ENCODE measurements around the gene ANKS1B. TPM values are rescaled to one million over a fixed set of nuclear protein-coding genes. Genes with fewer than 3 reads are reported as not detected.

The ANKS1B gene
- total RNA-seq, 5 donors from 2014 or later (not counting 1 experiment from before 2014, with no cell fraction given), result 0.18 to 0.47 (median 0.19) TPM; not detected in 2

DNA sequence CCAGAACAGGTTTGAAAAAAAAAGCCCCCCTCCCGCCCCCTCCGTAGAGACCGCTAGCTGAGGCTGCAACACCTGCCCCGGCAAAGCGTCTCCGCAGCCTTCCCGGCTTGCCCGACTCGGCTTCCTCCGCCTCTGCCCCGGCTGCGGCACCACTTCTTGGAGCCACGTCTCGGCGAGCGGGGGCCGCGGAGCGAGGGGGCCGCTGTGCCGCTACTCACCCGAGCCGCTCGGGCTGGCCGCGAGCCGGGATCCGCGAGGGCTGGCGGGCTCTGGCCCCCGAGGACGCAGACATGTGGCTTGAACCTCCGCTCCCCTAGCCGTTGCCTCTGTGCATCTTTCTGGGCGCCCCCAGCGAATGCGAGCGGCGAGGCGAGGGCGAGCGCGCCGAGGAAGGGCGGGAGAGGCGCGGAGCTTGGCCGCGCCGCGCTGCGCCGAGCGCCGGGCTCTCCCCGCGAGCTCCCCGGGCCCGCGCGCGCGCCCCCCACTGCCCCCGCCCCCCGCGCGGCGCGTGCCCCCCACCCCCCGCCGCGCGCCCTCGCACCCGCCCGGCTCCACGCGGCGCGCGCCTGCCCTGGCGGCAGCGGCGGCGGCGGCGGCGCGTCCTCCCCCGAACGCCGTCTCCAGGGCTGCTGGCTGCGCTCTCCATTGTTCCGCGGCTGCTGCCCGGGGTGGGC is 1090.2 kb downstream of the ANKS1B start:
- no peaks in the 10 kb centered on the region for H3K4me1 ChIP-seq (ENCODE audit: control insufficient read depth in 1 of 2, extremely low read depth in 1 of 2, insufficient read depth in 2 of 2, low read length in 2 of 2)
- H3K4me3 Mint-ChIP-seq, result no peak overlapping the region
- no peak for DNase-seq
- WGBS (ENCODE audit: insufficient coverage), result 5% methylated on average over 62 of the region's 96 CpGs
- no peaks in the 10 kb centered on the region for H3K36me3 Mint-ChIP-seq
- POLR2A ChIA-PET, result no interaction called here
- H3K27me3 Mint-ChIP-seq, result peaks cover 52 to 55% of the 10 kb centered on the region in 2 donors
- no peaks in the 10 kb centered on the region for H3K36me3 ChIP-seq (ENCODE audit: control insufficient read depth in 2 of 2, extremely low read depth in 1 of 2, insufficient read depth in 1 of 2, low read length in 1 of 2)
- no peaks in the 10 kb centered on the region for H3K9me3 ChIP-seq
- peaks cover 15 to 17% of the 10 kb centered on the region in 2 experiments for H3K27me3 ChIP-seq (replicated peaks in 1 of 2; ENCODE audit: control insufficient read depth in 2 of 2, extremely low read depth in 1 of 2, insufficient read depth in 2 of 2, low read length in 1 of 2)
- H3K27ac Mint-ChIP-seq, result no peak overlapping the region
- H3K4me3 ChIP-seq (ENCODE audit: control insufficient read depth in 1 of 2, extremely low read depth in 1 of 2, low read length in 1 of 2), result no peak overlapping the region
- H3K27ac ChIP-seq (ENCODE audit: low read length), result no peak overlapping the region
- no peak for ATAC-seq (replicated peaks in 1 of 4)
- CTCF ChIA-PET, result no interaction called here
- H3K9me3 Mint-ChIP-seq, result no peaks in the 10 kb centered on the region
- peaks cover 0 to 3% (median 0%) of the 10 kb centered on the region in 3 donors for H3K4me1 Mint-ChIP-seq

DNA sequence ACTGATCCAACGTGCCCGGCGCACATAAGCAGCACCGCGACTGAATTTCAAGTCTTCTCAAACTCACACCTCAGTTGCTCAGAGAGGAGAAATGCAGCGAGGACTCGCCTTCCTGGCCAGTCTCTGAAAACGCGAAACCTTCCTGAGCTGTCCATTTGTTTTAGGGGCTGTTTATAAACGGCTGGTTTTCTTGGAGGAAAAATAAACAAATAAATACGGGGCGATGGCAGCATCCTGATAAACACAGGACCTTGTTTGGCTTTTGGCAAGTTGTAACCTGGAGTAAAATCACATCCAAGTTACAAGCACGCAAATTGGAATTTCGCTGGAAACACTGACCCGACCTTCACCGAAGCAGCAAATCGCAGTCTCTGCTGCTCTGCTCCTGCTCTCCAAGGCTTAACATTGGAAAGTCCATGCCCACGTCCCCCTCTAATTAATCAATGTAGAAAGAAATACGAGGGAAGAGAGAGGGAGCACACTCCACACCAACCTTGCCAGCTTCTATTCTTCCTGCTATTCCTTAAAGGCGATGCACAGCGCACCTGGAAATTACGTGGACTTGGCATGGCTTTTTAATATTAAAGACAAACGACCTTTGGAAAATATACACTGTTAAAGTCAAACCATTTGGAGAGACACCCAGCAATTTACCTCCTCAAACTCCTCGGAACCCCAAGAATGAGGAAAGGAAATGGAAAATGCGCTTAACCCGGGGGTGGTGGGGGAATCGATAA is 1090.9 kb downstream of the ANKS1B start:
- peaks cover 50 to 57% of the 10 kb centered on the region in 2 donors for H3K27me3 Mint-ChIP-seq
- ATAC-seq (replicated peaks in 1 of 4) (no peak), DNase-seq (no peak)
- Histone ChIP-seq H3K4me1 (ENCODE audit: control insufficient read depth in 1 of 2, extremely low read depth in 1 of 2, insufficient read depth in 2 of 2, low read length in 2 of 2) (no peaks in the 10 kb centered on the region), H3K27me3 (replicated peaks in 1 of 2; ENCODE audit: control insufficient read depth in 2 of 2, extremely low read depth in 1 of 2, insufficient read depth in 2 of 2, low read length in 1 of 2) (peaks cover 15 to 17% of the 10 kb centered on the region in 2 experiments), H3K4me3 (ENCODE audit: control insufficient read depth in 1 of 2, extremely low read depth in 1 of 2, low read length in 1 of 2) (no peak overlapping the region), H3K36me3 (ENCODE audit: control insufficient read depth in 2 of 2, extremely low read depth in 1 of 2, insufficient read depth in 1 of 2, low read length in 1 of 2) (no peaks in the 10 kb centered on the region), H3K9me3 (no peaks in the 10 kb centered on the region), H3K27ac (ENCODE audit: low read length) (no peak overlapping the region)
- CTCF ChIA-PET, result no interaction called here
- WGBS (ENCODE audit: insufficient coverage), result 11% methylated on average over 14 of the region's 27 CpGs
- H3K27ac Mint-ChIP-seq, result no peak overlapping the region
- no peaks in the 10 kb centered on the region for H3K9me3 Mint-ChIP-seq
- no peak overlapping the region for H3K4me3 Mint-ChIP-seq
- peaks cover 0 to 3% (median 0%) of the 10 kb centered on the region in 3 donors for H3K4me1 Mint-ChIP-seq
- POLR2A ChIA-PET, result no interaction called here
- H3K36me3 Mint-ChIP-seq, result no peaks in the 10 kb centered on the region

DNA sequence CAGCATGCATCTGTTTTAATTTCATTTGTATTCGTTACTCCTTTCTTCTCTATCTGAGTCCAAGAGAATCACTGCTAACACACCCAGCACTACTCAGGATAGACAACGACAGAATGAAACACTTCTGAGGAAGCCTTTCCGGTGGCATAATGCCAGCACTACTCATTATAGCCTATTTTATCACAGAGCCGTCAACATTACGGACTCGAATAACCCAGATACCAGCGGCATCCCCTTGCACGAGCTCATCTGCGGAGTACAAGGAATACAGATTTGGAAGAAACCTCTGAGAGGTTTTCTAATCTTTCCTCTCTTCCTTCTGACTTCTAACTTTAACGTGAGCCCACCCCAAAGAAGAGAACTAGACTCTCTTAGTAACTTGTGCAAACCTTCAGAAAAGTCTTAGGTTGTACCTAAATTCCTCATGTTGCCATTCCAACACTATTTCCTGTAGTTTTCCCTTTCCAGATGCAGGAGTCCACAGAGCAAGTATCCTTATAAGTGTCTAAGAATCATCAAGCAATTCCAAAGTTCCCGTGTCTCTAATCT is 1091.5 kb downstream of the ANKS1B start:
- no peaks in the 10 kb centered on the region for H3K36me3 ChIP-seq (ENCODE audit: control insufficient read depth in 2 of 2, extremely low read depth in 1 of 2, insufficient read depth in 1 of 2, low read length in 1 of 2)
- H3K4me3 Mint-ChIP-seq, result no peak overlapping the region
- no peak for DNase-seq
- H3K4me1 Mint-ChIP-seq, result peaks cover 0 to 3% (median 0%) of the 10 kb centered on the region in 3 donors
- no peak overlapping the region for H3K4me3 ChIP-seq (ENCODE audit: control insufficient read depth in 1 of 2, extremely low read depth in 1 of 2, low read length in 1 of 2)
- H3K27ac Mint-ChIP-seq, result no peak overlapping the region
- no peaks in the 10 kb centered on the region for H3K4me1 ChIP-seq (ENCODE audit: control insufficient read depth in 1 of 2, extremely low read depth in 1 of 2, insufficient read depth in 2 of 2, low read length in 2 of 2)
- no peaks in the 10 kb centered on the region for H3K36me3 Mint-ChIP-seq
- ChIA-PET POLR2A (no interaction called here), CTCF (no interaction called here)
- H3K27me3 ChIP-seq (replicated peaks in 1 of 2; ENCODE audit: control insufficient read depth in 2 of 2, extremely low read depth in 1 of 2, insufficient read depth in 2 of 2, low read length in 1 of 2), result peaks cover 15 to 17% of the 10 kb centered on the region in 2 experiments
- WGBS (ENCODE audit: insufficient coverage), result 17% methylated on average over 9 of the region's 11 CpGs
- peaks cover 55 to 64% of the 10 kb centered on the region in 2 donors for H3K27me3 Mint-ChIP-seq
- no peaks in the 10 kb centered on the region for H3K9me3 Mint-ChIP-seq
- H3K27ac ChIP-seq (ENCODE audit: low read length), result no peak overlapping the region
- ATAC-seq (replicated peaks in 1 of 4), result no peak
- H3K9me3 ChIP-seq, result no peaks in the 10 kb centered on the region

DNA sequence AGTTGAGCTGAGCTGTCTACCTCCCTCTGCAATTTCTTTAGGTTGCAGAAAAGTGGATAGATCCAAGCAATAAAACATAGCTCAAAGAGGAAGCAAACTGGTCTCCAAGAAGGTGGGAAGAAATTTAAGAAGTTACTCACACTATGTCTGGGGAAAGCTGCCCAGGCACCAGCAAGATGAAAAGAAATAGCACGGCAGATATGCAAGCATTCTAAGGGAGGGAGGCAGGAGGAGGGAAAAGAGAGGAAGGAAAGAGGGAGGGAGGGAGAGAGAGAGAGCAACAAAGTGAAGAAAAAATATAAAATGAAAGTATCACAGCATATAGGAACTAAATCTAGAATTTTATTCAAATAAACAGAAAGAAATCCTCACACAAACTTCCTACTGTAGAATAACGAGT is 1099.0 kb downstream of the ANKS1B start:
- Histone ChIP-seq H3K9me3 (no peaks in the 10 kb centered on the region), H3K4me1 (ENCODE audit: control insufficient read depth in 1 of 2, extremely low read depth in 1 of 2, insufficient read depth in 2 of 2, low read length in 2 of 2) (no peaks in the 10 kb centered on the region), H3K4me3 (ENCODE audit: control insufficient read depth in 1 of 2, extremely low read depth in 1 of 2, low read length in 1 of 2) (no peak overlapping the region), H3K36me3 (ENCODE audit: control insufficient read depth in 2 of 2, extremely low read depth in 1 of 2, insufficient read depth in 1 of 2, low read length in 1 of 2) (no peaks in the 10 kb centered on the region), H3K27me3 (replicated peaks in 1 of 2; ENCODE audit: control insufficient read depth in 2 of 2, extremely low read depth in 1 of 2, insufficient read depth in 2 of 2, low read length in 1 of 2) (peaks cover 0 to 3% of the 10 kb centered on the region in 2 experiments), H3K27ac (ENCODE audit: low read length) (no peak overlapping the region)
- H3K27ac Mint-ChIP-seq, result no peak overlapping the region
- ChIA-PET POLR2A (no interaction called here), CTCF (no interaction called here)
- DNase-seq (no peak), ATAC-seq (replicated peaks in 1 of 4) (no peak)
- WGBS (ENCODE audit: insufficient coverage), result 0% methylated on average over 1 of the region's 2 CpGs
- H3K9me3 Mint-ChIP-seq, result no peaks in the 10 kb centered on the region
- H3K4me1 Mint-ChIP-seq, result no peaks in the 10 kb centered on the region
- no peaks in the 10 kb centered on the region for H3K36me3 Mint-ChIP-seq
- no peak overlapping the region for H3K4me3 Mint-ChIP-seq
- H3K27me3 Mint-ChIP-seq, result peaks cover 18 to 21% of the 10 kb centered on the region in 2 donors

DNA sequence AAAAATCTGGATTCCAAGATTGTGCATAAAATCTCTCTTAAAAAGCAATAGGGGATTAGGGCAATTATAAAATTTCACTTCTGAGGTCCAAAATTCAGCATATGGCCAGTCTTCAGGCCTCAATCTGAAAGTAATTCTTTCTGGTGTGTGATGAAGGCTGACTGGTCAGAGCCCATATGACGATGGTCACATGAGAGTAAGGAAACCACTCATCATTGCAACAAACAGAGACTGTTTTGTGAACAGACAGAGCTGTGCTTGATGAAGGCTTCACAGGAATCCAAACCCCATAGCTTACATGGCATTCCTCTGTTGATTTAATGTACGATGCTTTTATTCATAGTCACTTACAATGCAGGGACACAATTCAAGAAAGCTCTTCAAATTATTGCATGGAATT is 1101.5 kb downstream of the ANKS1B start:
- Histone ChIP-seq H3K4me3 (ENCODE audit: control insufficient read depth in 1 of 2, extremely low read depth in 1 of 2, low read length in 1 of 2) (no peak overlapping the region), H3K27me3 (replicated peaks in 1 of 2; ENCODE audit: control insufficient read depth in 2 of 2, extremely low read depth in 1 of 2, insufficient read depth in 2 of 2, low read length in 1 of 2) (no peaks in the 10 kb centered on the region), H3K27ac (ENCODE audit: low read length) (no peak overlapping the region), H3K9me3 (no peaks in the 10 kb centered on the region), H3K36me3 (ENCODE audit: control insufficient read depth in 2 of 2, extremely low read depth in 1 of 2, insufficient read depth in 1 of 2, low read length in 1 of 2) (no peaks in the 10 kb centered on the region), H3K4me1 (ENCODE audit: control insufficient read depth in 1 of 2, extremely low read depth in 1 of 2, insufficient read depth in 2 of 2, low read length in 2 of 2) (no peaks in the 10 kb centered on the region)
- ChIA-PET CTCF (interaction anchor here in 1 of 2 donors (1.2 kb wide), 1 partner anchor 489 kb away, joined by 3 read pairs; no protein-coding TSS in a partner anchor), POLR2A (no interaction called here)
- ATAC-seq (replicated peaks in 1 of 4) (no peak), DNase-seq (no peak)
- Mint-ChIP-seq H3K9me3 (no peaks in the 10 kb centered on the region), H3K27me3 (peaks cover 6 to 9% of the 10 kb centered on the region in 2 donors), H3K4me1 (no peaks in the 10 kb centered on the region), H3K4me3 (no peak overlapping the region), H3K27ac (no peak overlapping the region), H3K36me3 (no peaks in the 10 kb centered on the region)
- WGBS (ENCODE audit: insufficient coverage), result no CpG with 5 or more reads among the region's 2 CpGs

GRCh38 chr12:98882526-98882925 is 1102.2 kb downstream of the ANKS1B start:
- H3K4me1 Mint-ChIP-seq, result no peaks in the 10 kb centered on the region
- no peak for ATAC-seq (replicated peaks in 1 of 4)

More at GRCh38 chr12:98882526-98882925, 1102.2 kb downstream of the ANKS1B start:
- DNase-seq, result no peak
- H3K27ac ChIP-seq (ENCODE audit: low read length), result no peak overlapping the region
- Mint-ChIP-seq H3K4me3 (no peak overlapping the region), H3K27ac (no peak overlapping the region), H3K27me3 (peaks cover 4 to 8% of the 10 kb centered on the region in 2 donors), H3K36me3 (no peaks in the 10 kb centered on the region), H3K9me3 (no peaks in the 10 kb centered on the region)
- H3K4me1 ChIP-seq (ENCODE audit: control insufficient read depth in 1 of 2, extremely low read depth in 1 of 2, insufficient read depth in 2 of 2, low read length in 2 of 2), result no peaks in the 10 kb centered on the region
- H3K9me3 ChIP-seq, result no peaks in the 10 kb centered on the region
- ChIA-PET CTCF (interaction anchor here in 1 of 2 donors (1.2 kb wide), 1 partner anchor 488 kb away, joined by 3 read pairs; no protein-coding TSS in a partner anchor), POLR2A (interaction anchor here in 1 of 2 donors (0.6 kb wide), 1 partner anchor 11 kb away, joined by 3 read pairs; no protein-coding TSS in a partner anchor)
- WGBS (ENCODE audit: insufficient coverage), result no CpG with 5 or more reads among the region's 1 CpG
- no peaks in the 10 kb centered on the region for H3K36me3 ChIP-seq (ENCODE audit: control insufficient read depth in 2 of 2, extremely low read depth in 1 of 2, insufficient read depth in 1 of 2, low read length in 1 of 2)
- H3K27me3 ChIP-seq (replicated peaks in 1 of 2; ENCODE audit: control insufficient read depth in 2 of 2, extremely low read depth in 1 of 2, insufficient read depth in 2 of 2, low read length in 1 of 2), result no peaks in the 10 kb centered on the region
- no peak overlapping the region for H3K4me3 ChIP-seq (ENCODE audit: control insufficient read depth in 1 of 2, extremely low read depth in 1 of 2, low read length in 1 of 2)
